Glomerular endothelial cell (primary cell): ENCODE results near the gene SPDYC. TPM values are rescaled to one million over a fixed set of nuclear protein-coding genes. Genes with fewer than 3 reads are reported as not detected.
A peak's percentile ranks its signal among the peaks of the same experiment; 100 is the strongest.
"Not testable (repeated sequence)": the region's sequence is repeated elsewhere in the genome, so short reads cannot be mapped to it uniquely, and the experiment has no call there.

Experiments used
- DNase-seq: peaks from one replicate; pipeline ENCODE4 v3.0.0-alpha.2; 2011; ENCODE audit warnings: low read depth, low spot score; ENCODE audit errors: extremely low read depth
- total RNA-seq: library from RNA; depleted of rRNA; stranded (reverse); fragments of >200 nt; gene quantifications from 2 replicates; pipeline ENCODE4 v1.2.3, GENCODE V29; 2015

The SPDYC gene
- total RNA-seq, 1 donor from 2014 or later, result not detected

DNA sequence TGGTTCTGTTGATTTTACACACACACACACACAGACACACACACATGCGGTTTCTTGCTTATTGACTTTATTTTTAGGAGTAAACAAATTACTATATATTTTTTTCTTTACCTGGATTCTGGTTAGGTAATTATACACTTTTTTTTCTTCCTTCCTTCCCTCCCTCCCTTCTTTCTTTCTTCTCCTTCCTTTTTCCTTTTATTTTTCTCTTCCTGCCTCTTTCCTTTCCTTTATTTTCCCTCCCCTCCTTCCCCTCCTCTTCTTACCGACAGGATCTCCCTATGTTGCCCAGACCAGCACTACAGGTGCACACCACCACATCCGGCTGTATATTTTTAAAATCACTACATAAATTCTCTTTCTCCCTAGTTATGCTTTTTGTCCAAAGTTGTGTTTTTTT, 3.1 kb upstream of the SPDYC start:
- no peak for DNase-seq

DNA sequence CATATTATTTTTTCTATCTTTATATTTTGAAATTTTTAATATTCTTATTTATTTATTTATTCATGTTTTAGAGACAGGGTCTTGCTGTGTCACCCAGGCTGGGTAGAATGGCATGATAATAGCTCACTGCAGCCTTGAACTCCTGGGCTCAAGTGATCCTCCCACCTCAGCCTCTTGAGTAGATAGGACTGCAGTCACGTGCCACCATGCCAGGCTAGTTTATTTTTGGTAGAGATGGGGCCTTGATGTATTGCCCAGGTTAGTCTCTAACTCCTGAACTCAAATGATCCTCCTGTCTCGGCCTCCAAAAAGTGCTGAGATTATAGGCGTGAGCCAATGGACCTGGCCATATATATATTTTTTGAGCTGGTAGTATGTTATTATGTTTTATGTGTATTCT, 2.4 kb upstream of the SPDYC start:
- no peak for DNase-seq

DNA sequence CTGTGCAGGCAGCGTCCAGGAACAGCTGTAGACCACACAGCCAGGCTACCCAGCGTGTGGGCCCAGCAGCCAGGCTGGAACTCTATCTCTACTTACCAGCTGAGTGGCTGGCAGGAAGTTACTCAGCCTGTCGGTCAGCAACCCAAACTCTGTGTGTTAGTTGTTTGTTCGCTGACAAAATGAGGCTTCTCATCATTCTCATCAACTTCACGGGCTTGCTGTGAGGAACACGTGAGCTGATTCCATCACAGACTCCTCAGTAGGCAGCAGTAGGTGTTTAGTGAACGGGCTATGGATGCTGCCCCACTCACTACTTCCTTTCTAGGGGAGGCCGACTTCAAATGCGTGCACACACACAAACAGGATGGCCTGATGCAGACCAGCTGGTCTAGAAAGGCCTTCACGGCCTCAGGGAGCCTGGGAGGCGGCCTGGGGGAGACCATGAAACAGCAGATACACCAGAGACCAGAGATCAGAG, 830 bp upstream of the SPDYC start:
- DNase-seq, result peak; percentile 50

DNA sequence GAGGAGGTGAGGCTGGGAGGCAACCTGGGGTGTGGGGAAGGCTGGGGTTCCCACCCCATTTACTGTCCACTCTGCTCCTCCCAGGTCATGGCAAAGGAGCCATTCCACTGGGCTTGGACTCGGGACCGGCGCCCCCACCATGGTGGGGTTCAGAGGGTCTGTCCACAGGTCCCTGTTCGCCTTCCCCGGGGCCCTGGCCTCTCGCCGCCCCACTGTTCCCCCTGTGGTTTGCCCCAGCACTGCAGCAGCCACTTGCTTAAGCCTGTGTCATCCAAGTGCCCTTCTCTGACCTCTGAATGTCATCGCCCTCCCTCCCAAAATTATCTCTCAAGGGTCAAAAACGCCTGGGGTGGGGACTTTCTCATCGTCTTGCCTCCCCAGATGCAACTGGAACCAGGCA, 2.6 kb downstream of the SPDYC start:
- DNase-seq, result no peak

DNA sequence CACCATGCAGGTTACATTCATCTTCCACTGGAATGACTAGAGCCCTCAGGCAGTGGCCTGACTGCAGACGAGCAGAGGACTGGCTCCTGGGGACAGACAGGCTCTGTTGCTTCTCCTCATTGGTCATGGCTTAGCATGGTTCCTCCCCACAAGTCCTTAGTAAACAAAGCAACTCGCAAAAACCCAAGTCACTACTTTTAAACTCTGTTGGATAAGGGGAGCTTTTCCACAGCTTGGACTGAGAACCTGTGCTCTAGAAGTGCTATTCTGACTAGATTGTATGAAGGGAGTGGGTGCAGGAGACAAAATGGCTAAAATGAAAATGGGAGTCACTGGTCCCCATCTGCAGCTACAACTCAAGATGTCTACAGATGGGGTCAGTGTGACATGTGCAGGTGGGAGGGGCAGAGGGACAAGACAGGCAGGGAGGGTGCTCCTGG, 4.6 kb downstream of the SPDYC start:
- DNase-seq, result not testable (repeated sequence)

DNA sequence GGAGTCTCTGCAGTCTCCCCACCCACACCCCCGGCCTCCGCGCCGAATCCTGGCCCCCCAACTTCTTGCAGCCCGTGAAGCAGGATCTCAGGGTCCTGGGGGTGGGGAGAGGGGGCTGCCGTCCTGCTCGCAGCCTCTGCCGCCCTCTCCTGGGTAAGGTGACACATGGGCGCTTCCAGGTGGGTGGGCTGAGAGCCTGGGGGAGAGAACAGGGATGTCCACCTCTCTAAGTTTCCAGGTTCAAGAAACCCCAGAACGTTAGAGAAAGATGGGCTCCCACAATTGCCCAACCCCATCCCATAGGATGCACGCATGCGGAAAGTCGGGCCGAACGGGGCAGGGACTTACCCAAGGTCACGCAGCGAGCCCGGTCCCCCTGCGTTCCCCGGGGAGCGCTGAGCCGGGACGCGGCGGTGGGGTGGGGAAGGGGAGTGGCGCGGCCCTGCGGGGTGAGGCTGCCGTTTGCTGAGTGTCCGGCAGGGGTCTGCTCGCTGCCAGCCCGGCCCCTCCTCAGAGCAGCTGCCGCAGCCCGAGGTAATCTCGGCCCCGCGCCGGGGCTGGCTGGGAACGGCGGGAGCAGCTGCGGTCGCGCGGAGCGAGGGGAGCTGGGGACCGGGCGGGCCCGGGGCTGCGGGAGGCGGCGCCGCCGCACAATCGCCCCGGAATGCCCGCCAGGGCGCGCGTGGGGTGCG, 11.0 kb downstream of the SPDYC start:
- no peak for DNase-seq

GRCh38 chr11:65181569-65182257, 11.7 kb downstream of the SPDYC start, which contains the start of gene CAPN1:
Gene CAPN1 (plus strand): TSS chr11:65181928. CDS start chr11:65182702, 774 bp downstream.
- DNase-seq, result no peak

GRCh38 chr11:65182258-65183170, 12.5 kb downstream of the SPDYC start:
- DNase-seq, result no peak

- no peak for DNase-seq
Observed at GRCh38 chr11:65183201-65183891, 13.3 kb downstream of the SPDYC start.

GRCh38 chr11:65184146-65184545, 14.1 kb downstream of the SPDYC start:
- DNase-seq, result no peak

- no peak for DNase-seq
Observed at GRCh38 chr11:65185171-65185570, 15.1 kb downstream of the SPDYC start.

DNA sequence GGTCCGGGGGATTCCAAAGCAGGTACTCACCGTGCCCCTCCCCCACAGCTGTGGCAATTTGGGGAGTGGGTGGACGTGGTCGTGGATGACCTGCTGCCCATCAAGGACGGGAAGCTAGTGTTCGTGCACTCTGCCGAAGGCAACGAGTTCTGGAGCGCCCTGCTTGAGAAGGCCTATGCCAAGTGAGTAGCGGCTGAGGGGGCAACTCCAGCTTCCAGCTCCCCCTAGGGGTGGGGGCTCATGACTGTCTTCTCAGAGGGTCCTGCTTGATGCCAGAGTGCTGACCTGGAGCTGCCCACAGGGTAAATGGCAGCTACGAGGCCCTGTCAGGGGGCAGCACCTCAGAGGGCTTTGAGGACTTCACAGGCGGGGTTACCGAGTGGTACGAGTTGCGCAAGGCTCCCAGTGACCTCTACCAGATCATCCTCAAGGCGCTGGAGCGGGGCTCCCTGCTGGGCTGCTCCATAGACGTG, 15.9 kb downstream of the SPDYC start:
- no peak for DNase-seq

- DNase-seq, result no peak
Observed at GRCh38 chr11:65186701-65187100, 16.7 kb downstream of the SPDYC start.

- DNase-seq, result no peak
Observed at GRCh38 chr11:65187146-65187675, 17.2 kb downstream of the SPDYC start.

- no peak for DNase-seq
Observed at GRCh38 chr11:65187971-65188461, 18.0 kb downstream of the SPDYC start.

DNA sequence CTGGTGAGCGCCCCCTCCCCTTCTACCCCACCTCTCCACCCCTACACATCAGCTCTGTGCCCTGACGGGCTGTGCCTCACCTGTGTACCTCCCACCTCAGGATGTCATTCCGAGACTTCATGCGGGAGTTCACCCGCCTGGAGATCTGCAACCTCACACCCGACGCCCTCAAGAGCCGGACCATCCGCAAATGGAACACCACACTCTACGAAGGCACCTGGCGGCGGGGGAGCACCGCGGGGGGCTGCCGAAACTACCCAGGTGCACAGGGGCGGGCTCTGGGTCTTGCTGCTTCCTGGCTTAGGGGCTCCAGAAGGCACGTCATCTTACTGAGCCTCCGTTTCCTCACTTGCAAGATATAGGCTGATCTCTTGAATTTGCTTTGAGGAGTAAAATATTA, 18.5 kb downstream of the SPDYC start:
- no peak for DNase-seq

GRCh38 chr11:65189191-65189590, 19.2 kb downstream of the SPDYC start:
- no peak for DNase-seq

DNA sequence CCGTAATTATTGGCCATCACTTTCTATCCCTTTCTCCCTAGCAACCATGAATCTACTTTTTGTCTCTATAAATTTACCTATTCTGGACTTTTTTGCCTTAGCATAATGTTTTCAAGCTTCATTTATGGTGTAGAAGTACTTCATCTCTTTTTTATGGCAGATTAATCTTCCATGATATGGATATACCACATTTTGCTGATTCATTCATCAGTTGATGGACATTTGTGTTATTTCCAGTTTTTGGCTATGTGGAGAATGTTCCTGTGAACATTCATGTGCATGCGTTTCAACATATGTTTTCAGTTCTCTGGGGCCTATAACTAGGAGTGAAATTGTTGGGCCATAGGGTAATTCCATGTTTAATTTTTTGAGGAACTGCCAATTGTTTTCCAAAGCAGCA, 24.5 kb downstream of the SPDYC start:
- no peak for DNase-seq

DNA sequence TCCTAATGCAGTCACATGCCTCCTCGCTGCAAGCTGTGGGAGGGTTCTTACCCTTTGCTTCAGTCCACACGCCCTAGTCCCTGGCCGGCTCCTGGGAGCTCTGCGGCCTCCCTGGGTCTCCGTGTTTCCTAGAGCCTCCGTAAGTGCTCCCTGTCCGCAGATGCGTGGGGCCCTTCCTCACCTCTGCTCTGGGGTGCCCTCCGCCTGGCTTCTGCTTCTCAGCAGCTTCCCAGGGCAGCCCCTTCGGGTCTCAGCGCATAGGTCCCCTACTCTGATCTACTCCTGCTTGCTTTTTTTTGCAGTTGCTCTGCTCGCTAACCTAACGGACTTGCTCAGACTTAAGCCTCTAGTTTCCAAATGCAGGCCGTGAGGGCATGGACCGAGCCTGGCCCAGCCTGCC, 34.1 kb downstream of the SPDYC start:
- DNase-seq, result no peak
